GM18508 (cell line): ENCODE measurements around the gene VAX1.
"Not testable (repeated sequence)": the region's sequence is repeated elsewhere in the genome, so short reads cannot be mapped to it uniquely, and the experiment has no call there.

Source experiments
- ATAC-seq: cut with Tn5 transposase; IDR thresholded peaks from one replicate; pipeline ENCODE4 v1.9.1; 2021; ENCODE audit warnings: moderate number of reproducible peaks; ENCODE audit not compliant: insufficient read depth, unreplicated experiment

The VAX1 gene

GRCh38 chr10:117136391-117136975 lies 1.6 kb downstream of the VAX1 start:
- ATAC-seq = no peak

GRCh38 chr10:117135480-117136140 lies 2.5 kb downstream of the VAX1 start:
- ATAC-seq = no peak

GRCh38 chr10:117135026-117135372 lies 3.1 kb downstream of the VAX1 start:
- ATAC-seq = no peak

GRCh38 chr10:117134306-117135025 lies 3.6 kb downstream of the VAX1 start:
- ATAC-seq = no peak

- no peak for ATAC-seq
Measured at GRCh38 chr10:117134056-117134305, 4.1 kb downstream of the VAX1 start.

GRCh38 chr10:117133273-117134055 lies 4.6 kb downstream of the VAX1 start:
- ATAC-seq = no peak

GRCh38 chr10:117132751-117133231 lies 5.3 kb downstream of the VAX1 start:
- no peak for ATAC-seq

- no peak for ATAC-seq
Measured at GRCh38 chr10:117131376-117132327, 6.4 kb downstream of the VAX1 start.

- ATAC-seq = no peak
Measured at GRCh38 chr10:117130862-117131375, 7.2 kb downstream of the VAX1 start.

GRCh38 chr10:117130346-117130745 lies 7.7 kb downstream of the VAX1 start:
- ATAC-seq = no peak

- not testable (repeated sequence) for ATAC-seq
Measured at GRCh38 chr10:117126645-117127044, 11.4 kb downstream of the VAX1 start.

- no peak for ATAC-seq
Measured at GRCh38 chr10:117126034-117126433, 12.0 kb downstream of the VAX1 start.

- ATAC-seq = no peak
Measured at GRCh38 chr10:117112220-117112619, 25.9 kb downstream of the VAX1 start.

- ATAC-seq = no peak
Measured at GRCh38 chr10:117107238-117107637, 30.8 kb downstream of the VAX1 start.

GRCh38 chr10:117096599-117097201 lies 41.4 kb downstream of the VAX1 start:
- ATAC-seq = no peak

GRCh38 chr10:117094856-117095255 lies 43.2 kb downstream of the VAX1 start:
- ATAC-seq = no peak

GRCh38 chr10:117092386-117092785 lies 45.7 kb downstream of the VAX1 start:
- no peak for ATAC-seq

- no peak for ATAC-seq
Measured at GRCh38 chr10:117090834-117091233, 47.2 kb downstream of the VAX1 start.

GRCh38 chr10:117087521-117087920 lies 50.5 kb downstream of the VAX1 start:
- no peak for ATAC-seq
